HG03439 (cell line): Measurements from ENCODE around the gene COX19.

Experiments used
- ATAC-seq: cut with Tn5 transposase; IDR thresholded peaks from one replicate; pipeline ENCODE4 v1.9.1; 2021; ENCODE audit warnings: mild to moderate bottlenecking, moderate library complexity; ENCODE audit not compliant: unreplicated experiment

Gene COX19, protein sequence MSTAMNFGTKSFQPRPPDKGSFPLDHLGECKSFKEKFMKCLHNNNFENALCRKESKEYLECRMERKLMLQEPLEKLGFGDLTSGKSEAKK

DNA sequence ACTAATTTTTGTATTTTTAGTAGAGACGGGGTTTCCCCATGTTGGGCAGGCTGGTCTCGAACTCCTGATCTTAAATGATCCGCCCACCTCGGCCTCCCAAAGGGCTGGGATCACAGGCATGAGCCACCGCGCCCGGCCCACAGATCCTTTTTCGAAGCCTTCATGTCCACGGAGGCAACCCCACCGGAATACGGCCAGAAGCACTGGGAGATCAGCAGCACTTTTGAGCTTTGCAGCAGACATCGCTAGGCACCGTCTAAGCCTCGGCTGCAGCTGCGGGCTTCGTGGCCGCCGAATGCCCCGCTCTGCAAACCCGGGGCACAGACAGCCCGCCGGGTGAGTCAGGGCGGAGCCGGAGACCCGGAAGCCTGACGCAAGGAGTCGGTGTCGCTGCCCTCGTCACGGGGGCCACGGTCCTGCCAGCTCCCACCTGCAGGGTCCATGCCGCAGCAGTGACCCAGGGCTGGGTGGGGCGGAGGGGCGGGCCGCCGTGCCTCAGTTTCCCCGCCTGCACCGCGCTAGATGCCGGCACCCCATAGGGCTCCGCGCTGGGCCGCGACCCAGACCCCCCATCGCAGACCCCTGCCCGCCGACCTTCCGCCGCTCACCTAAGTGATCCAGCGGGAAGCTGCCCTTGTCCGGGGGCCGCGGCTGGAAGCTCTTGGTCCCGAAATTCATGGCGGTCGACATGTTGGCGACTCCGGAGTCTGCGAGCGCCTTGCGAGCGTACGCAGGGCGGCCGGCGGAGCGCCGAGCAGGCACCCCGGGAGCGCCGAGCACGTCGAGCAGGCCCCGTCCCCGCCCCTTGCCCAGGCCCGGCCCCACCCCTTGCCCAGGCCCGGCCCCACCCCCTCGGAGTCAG lies at the start of gene COX19:
COX19 (minus strand) TSS at position 730 of the 862 bp plus-strand sequence; CDS start at position 690, 40 bp downstream.
- peak; percentile 72 for ATAC-seq

DNA sequence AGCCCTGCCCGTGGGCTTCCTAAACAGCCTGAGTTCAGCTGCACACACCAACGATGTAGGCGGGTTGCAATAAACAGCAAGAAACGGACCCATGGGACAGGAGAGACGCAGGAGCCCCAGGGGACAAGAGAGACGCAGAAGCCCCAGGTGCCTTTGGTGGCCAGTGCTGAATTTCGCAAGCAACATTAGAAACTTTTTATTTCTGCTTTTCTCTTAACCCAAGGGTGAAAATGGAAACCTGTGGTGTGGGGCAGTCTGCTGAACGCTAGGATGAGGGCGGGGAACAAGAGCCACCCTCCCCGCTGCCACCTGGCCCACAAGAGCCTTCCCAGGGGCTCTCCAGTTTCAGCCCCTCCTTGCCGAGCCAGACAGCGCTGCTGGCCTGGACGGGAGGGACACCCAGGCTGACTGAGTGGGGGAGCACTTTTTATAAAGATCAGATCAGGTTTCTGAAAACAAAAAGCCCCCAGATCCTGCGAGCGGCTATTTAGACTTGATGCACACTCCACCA lies 49.0 kb upstream of the COX19 start:
- peak; percentile 55 for ATAC-seq

DNA sequence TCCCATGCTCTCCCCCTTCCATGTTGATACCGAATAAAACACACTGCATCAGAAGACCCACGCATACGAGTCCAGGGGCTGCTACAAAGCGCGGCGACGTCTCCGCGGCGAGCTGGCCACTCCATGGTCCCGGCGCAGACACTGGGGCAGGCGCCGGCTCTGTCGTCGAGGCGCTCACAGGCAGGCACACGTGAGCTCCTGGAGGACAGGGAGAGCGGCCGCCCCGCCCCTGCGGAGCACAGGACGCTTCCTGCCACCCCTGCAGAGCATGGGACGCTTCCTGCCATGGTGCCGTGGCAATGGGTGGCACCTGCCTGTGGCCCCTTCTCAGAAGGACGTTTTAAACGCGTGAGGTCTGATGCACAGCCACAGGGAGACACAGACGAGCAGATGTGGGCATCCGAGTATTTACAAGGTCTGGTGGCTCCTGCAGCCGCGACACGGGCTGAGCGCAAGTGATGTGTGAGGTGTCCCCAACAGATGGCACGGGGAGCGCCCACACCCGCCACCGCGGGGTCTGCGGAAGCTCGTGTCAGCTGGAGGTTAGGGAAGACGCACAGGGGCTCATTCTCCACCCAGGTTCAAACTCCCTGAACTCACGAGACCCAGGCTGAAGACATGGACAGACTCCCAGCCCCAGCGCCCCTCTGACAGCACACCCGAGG lies 47.6 kb upstream of the COX19 start:
- no peak for ATAC-seq

DNA sequence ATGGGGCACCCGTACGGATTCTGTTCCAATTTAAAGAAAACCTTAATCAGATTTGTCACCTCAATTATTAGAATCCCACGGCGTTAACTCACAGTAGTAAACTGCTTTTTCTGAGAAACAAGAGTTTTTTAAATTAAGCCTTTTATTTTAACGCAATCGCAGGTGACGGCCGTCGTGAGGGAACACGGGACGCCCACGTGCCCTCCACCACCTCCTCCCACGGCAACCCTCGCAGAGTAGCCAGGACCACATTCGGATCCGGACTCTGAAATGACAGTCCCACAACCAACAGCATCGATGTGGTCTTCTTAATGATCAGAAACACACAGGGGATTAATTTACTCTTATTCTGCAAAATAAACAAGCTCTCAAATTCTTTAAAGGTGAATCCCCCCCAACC lies 47.0 kb upstream of the COX19 start:
- ATAC-seq, result no peak

DNA sequence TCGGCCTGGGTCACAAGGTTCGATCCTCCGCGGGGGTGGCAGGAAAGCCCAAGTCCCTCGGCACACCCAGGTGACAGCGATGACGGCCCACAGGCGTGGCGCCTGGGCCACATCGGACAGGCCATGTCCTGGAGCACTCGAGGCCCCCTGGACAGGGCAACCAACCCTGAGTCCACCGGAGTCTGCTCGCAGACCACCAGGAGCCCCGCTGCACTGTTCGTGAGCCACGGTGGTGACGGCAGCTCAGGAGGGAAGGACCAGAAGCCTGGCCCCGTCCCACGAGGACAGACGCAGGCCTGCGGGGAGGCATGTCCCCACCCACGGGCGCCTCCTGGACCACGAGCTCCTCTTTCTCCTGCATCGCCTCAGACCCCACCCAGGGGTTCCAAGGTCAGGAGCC lies 46.6 kb upstream of the COX19 start:
- ATAC-seq, result no peak

DNA sequence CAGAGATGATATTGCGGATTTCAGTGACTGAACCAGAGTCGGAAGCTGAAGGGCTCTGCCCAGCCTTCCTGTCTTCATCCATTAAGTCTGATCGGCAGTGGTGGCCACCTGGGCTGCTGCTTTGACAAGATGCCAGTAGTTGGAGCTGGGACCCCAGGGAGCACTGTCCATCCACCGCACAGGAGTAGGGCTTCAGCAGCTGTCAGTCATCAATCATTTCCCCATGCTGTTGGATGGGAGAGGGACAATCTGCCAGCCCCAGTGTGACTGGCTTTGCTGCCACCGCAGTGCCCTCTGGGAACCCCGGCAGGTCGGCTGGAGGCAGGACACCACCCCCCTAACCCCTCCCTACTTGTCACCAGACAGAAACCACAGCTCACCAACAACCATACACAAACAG lies 46.0 kb upstream of the COX19 start:
- no peak for ATAC-seq

DNA sequence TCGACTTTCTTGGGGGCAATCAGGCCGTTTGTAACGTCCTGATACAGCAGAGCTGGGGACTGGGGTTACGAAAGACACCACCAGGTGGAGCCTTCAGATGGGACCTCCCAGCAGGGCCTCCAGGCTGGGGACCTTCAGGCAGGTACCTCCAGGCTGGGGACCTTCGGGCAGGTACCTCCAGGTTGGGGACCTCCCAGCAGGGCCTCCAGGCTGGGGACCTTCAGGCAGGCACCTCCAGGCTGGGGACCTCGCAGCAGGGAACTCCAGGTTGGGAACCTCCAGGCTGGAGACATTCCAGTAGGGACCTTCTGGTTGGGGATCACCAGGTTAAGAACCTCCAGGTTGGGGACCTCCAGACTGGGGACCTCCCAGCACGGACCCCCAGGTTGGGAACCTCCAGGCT lies 45.5 kb upstream of the COX19 start:
- ATAC-seq, result no peak

DNA sequence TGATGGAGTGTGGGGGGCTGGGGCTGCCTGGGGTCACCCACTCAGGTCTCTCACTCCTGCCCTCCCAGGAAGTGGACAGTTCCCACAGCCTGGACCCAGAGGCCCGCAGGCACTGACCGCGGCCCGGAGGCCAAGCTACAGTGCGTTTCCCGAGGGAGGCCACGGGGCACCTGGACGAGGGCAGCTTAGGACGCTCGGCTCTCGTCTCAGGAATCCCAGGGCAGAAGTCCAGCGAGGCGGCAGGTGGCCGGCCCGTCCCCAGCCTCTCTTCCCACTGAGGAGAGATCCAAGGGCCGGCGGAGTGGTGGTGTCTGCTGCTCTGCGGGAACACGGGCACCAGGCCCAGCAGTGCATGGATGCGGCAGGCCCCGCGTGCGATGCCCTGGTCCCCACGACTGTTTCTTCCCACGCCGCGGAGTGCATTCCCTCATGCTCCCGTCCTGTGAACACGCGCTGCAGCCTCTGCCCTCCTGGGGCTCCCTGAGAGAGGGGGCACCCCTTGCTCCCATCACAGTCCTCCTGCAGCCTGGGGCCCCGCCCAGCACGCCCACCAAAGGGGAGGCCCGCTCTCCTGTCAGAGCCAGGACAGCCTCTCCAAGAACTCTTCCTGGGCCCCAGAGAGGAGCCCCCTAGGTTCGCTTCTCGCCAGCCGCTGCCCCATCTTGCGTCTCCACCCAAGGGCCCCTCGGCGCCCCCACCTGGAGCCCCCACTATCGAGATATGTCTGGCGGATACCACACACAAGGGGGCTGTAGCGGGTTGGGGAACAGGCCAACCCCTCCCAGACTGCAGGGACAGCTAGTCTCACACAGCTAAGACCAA lies 44.7 kb upstream of the COX19 start:
- no peak for ATAC-seq

DNA sequence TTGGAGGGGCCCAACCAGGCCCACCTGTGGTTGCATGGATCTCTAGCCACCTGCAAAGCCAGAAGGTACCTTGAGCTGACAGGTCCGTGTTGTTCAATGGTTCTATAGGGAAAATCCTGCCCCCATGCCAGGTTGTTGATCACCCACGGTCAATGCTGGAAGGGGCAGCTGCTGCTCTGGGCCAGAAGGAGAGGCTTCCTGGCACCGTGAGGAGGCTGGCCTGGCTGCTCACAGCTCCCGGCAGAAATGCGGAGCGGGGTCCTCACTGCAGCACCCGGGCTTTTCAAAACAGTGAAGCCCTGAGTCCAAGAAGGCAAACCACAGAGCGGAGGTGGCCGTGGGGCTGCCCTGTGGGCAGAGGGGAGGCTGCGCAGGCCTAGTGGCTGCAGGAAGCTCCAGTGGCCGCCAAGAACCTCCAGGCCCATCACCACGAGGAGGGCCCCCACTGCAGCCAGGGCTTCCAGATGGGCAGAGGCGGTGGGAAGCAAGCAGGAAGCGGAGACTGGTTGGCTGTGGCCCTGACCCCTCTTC lies 44.0 kb upstream of the COX19 start:
- ATAC-seq, result no peak

DNA sequence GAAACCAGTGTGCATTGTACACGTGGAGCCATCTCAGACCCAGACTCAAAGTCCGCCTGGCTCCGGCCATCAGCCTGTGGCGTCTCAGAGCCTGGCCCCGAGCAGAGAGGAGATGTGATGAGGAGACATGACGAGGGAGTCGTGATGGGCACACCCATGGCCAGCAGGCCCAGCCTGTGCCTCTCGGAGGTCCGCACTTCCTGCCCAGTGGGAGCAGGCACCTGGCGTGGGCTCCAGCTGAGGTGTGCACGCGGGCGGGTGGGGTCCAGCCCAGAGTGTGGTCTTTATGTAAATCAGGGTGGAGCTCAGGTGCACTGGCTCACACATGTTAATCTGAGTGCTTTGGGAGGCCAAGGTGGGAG lies 43.0 kb upstream of the COX19 start:
- ATAC-seq, result no peak

DNA sequence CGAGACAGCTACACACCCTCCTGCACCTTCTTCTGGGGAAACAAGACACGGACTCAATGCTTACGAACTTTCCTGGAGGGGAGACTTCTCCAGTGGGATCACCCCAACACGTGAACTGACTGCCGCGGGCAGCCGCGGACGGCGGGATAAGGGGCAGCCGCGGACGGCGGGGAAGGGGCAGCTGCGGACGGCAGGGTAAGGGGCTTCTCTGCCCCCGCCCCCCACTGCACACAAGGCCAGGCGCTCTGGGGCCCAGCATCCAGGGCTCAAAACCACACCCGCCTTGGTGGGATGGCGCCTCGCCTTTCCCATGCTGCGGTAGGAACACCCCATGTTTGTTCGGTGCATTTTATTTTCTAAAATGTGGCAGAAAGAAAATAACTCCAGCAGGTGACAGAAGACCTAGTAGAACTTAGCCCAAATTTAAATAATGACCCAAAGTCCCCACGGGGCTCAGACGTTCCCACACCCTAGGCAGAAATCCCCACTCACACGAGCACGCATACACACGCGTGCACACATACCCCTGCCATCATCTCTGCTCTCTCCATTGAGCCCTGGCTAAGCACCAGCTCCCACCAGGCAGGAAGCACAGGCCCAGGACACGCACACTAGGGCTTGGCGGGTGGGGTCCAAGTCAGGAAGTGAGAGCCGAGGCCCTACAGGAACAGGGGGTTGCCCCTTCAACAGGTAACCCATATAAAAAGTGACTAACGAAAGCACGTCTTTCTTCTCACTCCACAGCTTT lies 42.4 kb upstream of the COX19 start:
- ATAC-seq, result no peak

DNA sequence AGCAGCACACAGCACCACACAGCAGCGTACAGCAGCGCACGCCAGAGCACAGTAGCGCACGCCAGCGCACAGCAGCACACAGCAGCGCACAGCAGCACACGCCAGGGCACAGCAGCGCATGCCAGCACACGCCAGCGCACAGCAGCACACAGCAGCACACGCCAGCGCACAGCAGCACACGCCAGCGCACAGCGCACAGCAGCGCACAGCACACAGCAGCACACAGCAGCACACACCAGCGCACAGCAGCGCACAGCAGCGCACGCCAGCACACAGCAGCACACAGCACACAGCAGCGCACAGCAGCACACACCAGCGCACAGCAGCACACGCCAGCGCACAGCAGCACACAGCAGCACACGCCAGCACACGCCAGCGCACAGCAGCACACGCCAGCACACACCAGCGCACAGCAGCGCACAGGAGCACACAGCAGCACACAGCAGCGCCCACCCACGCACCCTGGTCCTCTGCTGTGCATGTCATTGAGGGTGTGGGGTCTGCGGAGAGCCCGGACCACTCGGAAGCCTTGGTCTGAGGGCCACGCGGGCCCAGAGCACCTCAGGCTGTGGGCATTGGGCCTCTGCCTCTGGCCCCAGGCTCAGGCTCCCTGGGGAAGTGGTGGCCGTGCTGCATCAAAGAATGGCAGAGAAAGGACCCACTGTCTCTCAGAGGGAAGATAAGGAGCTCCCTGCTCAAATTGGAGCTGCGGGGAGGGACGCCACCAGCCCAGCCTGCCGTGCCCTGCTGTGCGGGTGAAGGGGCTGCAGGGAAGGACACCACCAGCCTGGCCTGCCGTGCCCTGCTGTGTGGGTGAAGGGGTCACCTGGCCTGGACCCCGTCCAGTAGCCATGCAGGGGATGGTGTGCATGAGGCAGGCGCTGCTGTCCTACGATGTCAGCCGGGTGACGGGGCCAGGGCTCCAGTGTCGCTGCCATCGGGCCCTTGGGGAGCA lies 41.5 kb upstream of the COX19 start:
- no peak for ATAC-seq

DNA sequence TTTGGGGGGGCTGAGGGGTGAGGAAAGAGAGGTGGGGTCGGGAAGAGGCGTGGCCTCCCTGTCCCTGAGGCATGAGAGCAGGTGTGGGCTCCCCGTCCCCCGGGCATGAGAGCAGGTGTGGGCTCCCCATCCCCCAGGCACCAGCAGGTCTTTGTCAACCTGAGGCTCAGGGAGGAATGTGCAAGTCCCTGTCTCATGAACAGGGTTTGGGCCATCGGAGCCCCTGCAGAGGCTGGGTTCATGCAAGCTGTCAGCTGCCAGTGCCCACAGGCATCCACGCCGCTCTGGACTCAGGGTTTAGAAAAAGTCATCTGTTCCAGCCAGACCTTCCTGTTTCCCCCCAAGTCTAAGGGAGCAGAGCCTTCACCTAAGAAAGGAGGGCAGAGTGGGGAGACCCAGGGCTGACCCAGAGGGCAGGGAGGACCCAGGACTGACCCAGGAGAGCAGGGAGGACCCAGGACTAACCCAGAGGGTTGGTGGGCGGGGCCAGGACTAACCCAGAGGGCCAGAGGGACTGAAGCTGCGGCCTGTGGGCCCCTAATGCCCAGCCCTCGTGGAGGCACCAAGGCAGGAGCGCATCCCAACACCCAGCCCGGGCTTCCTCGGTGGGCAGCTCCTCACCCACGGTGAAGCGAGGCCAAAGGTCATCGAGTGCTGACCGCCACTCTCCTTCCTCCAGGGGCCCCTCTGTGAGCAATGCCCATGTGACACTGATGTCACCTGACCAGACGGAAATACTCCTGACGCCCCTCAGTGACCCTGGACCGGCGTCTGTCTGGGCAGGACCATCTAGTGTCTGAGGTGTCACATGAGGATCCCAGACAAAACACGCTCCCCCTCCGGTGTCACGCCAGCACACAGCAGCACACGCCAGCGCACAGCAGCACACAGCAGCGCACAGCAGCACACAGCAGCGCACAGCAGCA lies 40.1 kb upstream of the COX19 start:
- ATAC-seq, result no peak

DNA sequence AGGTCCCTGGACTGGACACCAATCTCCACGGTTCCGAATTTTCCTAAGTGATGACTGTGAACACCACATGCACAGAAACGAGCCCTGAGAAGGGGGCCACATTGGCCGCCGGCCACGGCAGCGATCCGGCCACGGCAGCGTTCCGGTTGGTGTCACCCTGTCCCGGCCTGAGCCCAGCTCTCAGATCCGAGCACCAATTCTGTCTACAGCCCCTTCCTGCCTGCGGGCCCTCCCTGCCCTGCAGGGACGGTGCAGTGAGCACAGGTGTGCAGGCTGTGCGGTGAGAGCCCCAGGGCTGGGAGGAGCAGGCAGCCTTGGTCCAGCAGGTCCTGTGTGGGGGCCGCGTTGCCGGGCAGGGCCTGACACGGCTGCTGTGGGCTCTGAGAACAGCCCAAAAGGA lies 39.3 kb upstream of the COX19 start:
- no peak for ATAC-seq

DNA sequence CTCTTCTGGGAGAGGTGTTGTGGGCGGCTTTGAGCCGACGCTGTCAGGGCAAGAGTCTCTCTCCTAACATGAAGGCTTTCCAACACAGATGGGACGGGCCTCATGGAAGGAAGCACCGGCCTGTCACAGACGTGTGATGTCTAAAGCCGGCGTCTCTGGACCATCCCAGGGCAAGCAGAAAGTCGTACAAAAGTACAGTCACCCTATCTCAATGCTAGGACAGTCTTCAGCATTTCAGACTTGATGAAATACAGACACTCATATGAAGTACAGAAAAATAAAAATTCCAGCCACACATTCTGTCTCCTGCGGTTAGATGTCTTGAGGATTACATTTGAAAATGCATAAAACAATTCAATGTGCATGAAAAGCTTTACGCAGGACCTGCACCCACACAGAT lies 38.2 kb upstream of the COX19 start:
- ATAC-seq, result no peak

DNA sequence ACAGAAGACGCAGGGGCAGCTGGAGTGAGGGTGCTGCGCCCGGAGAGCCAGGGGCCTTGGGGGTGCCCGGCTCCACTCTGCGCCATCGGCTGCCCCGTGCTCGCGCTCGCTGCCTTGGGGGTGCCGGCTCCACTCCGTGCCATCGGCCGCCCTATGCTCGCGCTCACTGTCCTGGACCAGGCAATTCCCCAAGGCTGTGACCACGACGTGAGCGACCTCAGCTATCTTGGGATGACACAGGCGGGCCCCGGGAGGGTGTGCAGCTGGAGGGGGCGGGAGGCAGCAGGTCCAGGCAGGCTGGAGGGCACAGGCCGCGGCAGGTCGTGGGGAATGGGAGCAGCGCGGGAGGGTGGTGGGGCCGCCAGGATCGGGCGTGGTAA lies 37.4 kb upstream of the COX19 start:
- no peak for ATAC-seq

DNA sequence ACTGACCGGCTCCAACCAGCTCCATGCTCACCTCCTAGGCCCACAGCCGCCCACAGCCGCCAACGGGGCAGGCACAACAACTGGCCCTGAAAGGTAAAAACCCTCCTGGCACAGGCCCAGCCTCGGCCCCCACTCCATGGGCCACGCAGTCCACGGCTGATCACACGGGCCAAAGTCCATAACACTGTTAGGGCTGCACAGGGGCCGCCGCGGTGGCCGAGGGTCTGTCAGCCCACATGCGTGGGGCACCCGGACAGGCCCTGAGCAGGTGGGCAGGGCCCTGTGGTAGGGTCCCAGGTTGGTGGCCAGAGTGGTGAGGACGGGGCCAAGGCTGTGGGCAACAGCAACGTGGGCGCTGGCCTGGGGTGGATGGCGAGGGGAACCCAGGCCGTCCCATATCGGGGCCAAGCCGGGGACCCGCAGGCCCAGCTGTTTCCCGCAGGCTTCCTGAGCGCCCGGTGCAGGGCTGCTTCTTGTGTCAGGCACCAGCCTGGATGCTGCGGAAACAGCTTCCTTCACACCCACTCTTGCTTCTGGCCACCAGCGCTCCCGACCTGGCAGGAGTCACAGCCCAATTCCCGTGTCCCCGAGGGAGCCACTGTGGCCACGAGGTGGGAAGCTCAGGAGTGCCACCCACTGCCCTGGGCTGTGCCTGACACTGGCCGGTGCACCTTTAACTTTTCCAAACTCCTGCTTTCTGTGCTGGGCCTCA lies 36.8 kb upstream of the COX19 start:
- no peak for ATAC-seq
